GM13977 (cell line): ENCODE data around the gene CNOT3.

Source experiments
- DNase-seq: peaks from one replicate; pipeline ENCODE4 v3.0.0; 2012; ENCODE audit warnings: low spot score
- CTCF ChIP-seq: IDR thresholded peaks from 2 replicates; pipeline ENCODE4 v1.5.1; 2012; ENCODE audit warnings: mild to moderate bottlenecking, control low read depth; ENCODE audit not compliant: insufficient read depth; ENCODE audit errors: extremely low read depth, missing control alignments
- in situ Hi-C: fragments of 300-500 bp; cut with MboI; formaldehyde crosslinking; loops from one replicate; pipeline ENCODE4 v1.12.0; 2022; ENCODE audit warnings: low sequenced_read_pairs, low pct_unique_long_range_greater_than_20kb, mixed read lengths, inconsistent platforms; ENCODE audit not compliant: unreplicated experiment

CNOT3 gene

GRCh38 chr19:54100561-54100960 lies 37.0 kb upstream of the CNOT3 start, which contains the start of gene OSCAR:
TSS of gene OSCAR (minus strand) at chr19:54100803. CDS start at chr19:54100792, 11 bp downstream.
- no peak for DNase-seq
- in situ Hi-C loops, result no loop called here
- TF ChIP-seq CTCF, result no peak

GRCh38 chr19:54102421-54103169 lies 35.0 kb upstream of the CNOT3 start, which contains the start of gene NDUFA3:
TSS of gene NDUFA3 (plus strand) at chr19:54102855. CDS start at chr19:54102879, 24 bp downstream.
- peak; percentile 100 for DNase-seq
- in situ Hi-C loops, result no loop called here
- TF ChIP-seq CTCF, result no peak

- DNase-seq, result no peak
- TF ChIP-seq CTCF, result no peak
- in situ Hi-C loops, result no loop called here
These were observed 32.4 kb upstream of the CNOT3 start for GRCh38 chr19:54104998-54105715.

GRCh38 chr19:54105796-54106195 lies 31.8 kb upstream of the CNOT3 start:
- TF ChIP-seq CTCF, result no peak
- in situ Hi-C loops, result no loop called here
- no peak for DNase-seq

- in situ Hi-C loops, result no loop called here
- TF ChIP-seq CTCF, result no peak
These were observed 30.8 kb upstream of the CNOT3 start for GRCh38 chr19:54106716-54107115.

GRCh38 chr19:54107876-54108490 lies 29.6 kb upstream of the CNOT3 start:
- no peak for TF ChIP-seq CTCF
- in situ Hi-C loops, result no loop called here
- DNase-seq, result no peak

More at GRCh38 chr19:54106716-54107115, 30.8 kb upstream of the CNOT3 start:
- no peak for DNase-seq
